AG10803 (cell line): Measurements from ENCODE around the gene UBE2Q1.

Experiments used
- DNase-seq: peaks from one replicate; pipeline ENCODE4 v3.0.0; 2010; ENCODE audit warnings: low read depth
- H3K4me3 ChIP-seq: 2 replicates; pipeline ENCODE4 v1.5.1; 2011; ENCODE audit warnings: mild to moderate bottlenecking, low read length, control low read depth
- TF ChIP-seq, protein P1 (sequence below): conservative IDR thresholded peaks from 2 replicates; pipeline ENCODE4 v1.5.1; 2011; ENCODE audit warnings: mild to moderate bottlenecking, low read length, control low read depth, inconsistent platforms

The UBE2Q1 gene

GRCh38 chr1:154598871-154599635, 40.6 kb upstream of the UBE2Q1 start:
- TF ChIP-seq, protein P1, sequence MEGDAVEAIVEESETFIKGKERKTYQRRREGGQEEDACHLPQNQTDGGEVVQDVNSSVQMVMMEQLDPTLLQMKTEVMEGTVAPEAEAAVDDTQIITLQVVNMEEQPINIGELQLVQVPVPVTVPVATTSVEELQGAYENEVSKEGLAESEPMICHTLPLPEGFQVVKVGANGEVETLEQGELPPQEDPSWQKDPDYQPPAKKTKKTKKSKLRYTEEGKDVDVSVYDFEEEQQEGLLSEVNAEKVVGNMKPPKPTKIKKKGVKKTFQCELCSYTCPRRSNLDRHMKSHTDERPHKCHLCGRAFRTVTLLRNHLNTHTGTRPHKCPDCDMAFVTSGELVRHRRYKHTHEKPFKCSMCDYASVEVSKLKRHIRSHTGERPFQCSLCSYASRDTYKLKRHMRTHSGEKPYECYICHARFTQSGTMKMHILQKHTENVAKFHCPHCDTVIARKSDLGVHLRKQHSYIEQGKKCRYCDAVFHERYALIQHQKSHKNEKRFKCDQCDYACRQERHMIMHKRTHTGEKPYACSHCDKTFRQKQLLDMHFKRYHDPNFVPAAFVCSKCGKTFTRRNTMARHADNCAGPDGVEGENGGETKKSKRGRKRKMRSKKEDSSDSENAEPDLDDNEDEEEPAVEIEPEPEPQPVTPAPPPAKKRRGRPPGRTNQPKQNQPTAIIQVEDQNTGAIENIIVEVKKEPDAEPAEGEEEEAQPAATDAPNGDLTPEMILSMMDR: no peak
- no peak overlapping the region for H3K4me3 ChIP-seq
- peak; percentile 17 for DNase-seq

DNA sequence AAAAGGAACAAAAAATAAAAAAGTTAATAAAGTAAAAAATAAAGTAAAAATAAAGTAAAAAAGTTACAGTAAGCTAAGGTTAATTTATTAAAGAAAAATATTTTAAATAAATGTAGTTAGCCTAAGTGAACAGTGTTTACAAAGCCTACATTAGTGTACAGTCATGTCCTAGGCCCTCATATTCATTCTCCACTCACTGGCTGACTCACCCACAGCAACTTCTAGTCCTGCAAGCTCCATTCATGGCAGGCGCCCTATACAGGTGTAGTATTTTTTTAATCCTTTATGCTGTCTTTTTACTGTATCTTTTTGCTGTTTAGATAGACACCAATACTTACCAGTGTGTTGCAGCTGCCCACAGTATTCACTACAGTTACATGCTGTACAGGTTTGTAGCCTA, 37.2 kb upstream of the UBE2Q1 start:
- peak; percentile 17 for DNase-seq
- H3K4me3 ChIP-seq: no peak overlapping the region
- TF ChIP-seq, protein P1: no peak

DNA sequence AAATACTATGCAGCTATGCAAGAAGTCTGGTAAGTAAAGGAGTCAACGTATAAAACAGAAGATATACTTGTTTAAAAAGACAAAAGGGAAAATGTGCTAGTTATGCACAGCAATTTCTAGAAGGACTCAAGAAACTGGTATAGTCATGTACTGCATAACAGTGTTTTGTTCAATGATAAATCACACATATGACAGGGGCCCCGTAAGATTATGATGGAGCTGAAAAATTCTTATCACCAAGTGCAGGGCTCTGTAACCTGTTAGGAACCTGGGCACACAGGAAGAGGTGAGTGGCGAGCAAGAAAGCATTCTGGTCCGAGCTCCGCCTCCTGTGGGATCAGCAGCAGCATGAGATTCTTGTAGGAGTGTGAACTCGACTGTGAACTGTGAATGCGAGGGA, 36.3 kb upstream of the UBE2Q1 start:
- TF ChIP-seq, protein P1: no peak
- H3K4me3 ChIP-seq: no peak overlapping the region
- no peak for DNase-seq

- TF ChIP-seq, protein P1: no peak
- DNase-seq: no peak
- no peak overlapping the region for H3K4me3 ChIP-seq
Observed at GRCh38 chr1:154593390-154593789, 34.9 kb upstream of the UBE2Q1 start.

GRCh38 chr1:154591206-154591605, 32.7 kb upstream of the UBE2Q1 start:
- H3K4me3 ChIP-seq: no peak overlapping the region
- DNase-seq: no peak
- TF ChIP-seq, protein P1: no peak

GRCh38 chr1:154590756-154591155, 32.3 kb upstream of the UBE2Q1 start:
- TF ChIP-seq, protein P1: no peak
- no peak overlapping the region for H3K4me3 ChIP-seq
- no peak for DNase-seq

DNA sequence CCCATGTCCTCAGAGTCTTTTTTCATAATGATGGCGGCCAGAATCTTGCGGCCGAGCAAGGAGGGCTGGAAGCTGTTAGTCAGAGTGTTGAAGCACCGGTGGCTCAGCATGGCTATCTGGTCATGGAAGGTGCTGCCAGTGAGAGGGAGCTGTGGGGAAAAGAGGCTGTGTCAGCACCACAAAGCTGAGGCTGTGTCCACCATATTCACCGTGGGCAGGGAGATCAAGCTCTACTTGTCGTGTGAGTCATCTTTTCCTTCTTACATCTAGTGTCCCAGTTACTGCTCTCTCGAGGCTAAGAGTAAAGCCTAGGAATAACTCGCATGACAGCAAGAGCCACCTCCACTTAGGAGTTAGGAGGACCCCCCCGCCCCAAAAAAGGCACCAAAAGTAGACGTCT, 31.3 kb upstream of the UBE2Q1 start:
- TF ChIP-seq, protein P1: no peak
- DNase-seq: no peak
- no peak overlapping the region for H3K4me3 ChIP-seq
